ENCODE results near the gene SLC25A25.

- TF ChIP-seq CTCF (IDR thresholded peaks at IDR 0.05) (no peak), POLR2A (IDR thresholded peaks at IDR 0.05) (no peak)
Observed at GRCh38 chr9:128073253-128073886, 5.3 kb downstream of the SLC25A25 start.
